Activated CD4-positive, CD25-positive, alpha-beta regulatory T cell treated with anti-CD3 and anti-CD28 coated beads, Interleukin-2, amount 50 U/mL, for 24 hours (primary cell): ENCODE results near the gene CCDC181.

Source experiments
- ATAC-seq, 2 donors: fragments of 150-1000 bp; cut with Tn5 transposase; one replicate each; pipeline ENCODE4 v1.10.0; 2021; ENCODE audit warnings: mild to moderate bottlenecking in 1 of 2, moderate library complexity in 1 of 2

The CCDC181 gene

GRCh38 chr1:169395955-169396354, 31.3 kb downstream of the CCDC181 start:
- no peak for ATAC-seq

- no peak for ATAC-seq
Observed at GRCh38 chr1:169392406-169392805, 34.9 kb downstream of the CCDC181 start.

GRCh38 chr1:169390303-169390702, 37.0 kb downstream of the CCDC181 start:
- peak; percentile 90 to 94 for ATAC-seq

- no peak for ATAC-seq
Observed at GRCh38 chr1:169387399-169387798, 39.9 kb downstream of the CCDC181 start.

GRCh38 chr1:169383449-169383848, 43.8 kb downstream of the CCDC181 start:
- no peak for ATAC-seq

GRCh38 chr1:169381162-169381561, 46.1 kb downstream of the CCDC181 start:
- ATAC-seq, result no peak

GRCh38 chr1:169371404-169371803, 55.9 kb downstream of the CCDC181 start:
- ATAC-seq, result no peak

- peak; percentile 1 to 3 for ATAC-seq
Observed at GRCh38 chr1:169368406-169368769, 58.9 kb downstream of the CCDC181 start.

- ATAC-seq, result peak; percentile 90 to 93
Observed at GRCh38 chr1:169367686-169368405, 59.4 kb downstream of the CCDC181 start, which contains the start of the genes BLZF1 and NME7. BLZF1 (plus strand) TSS chr1:169368195; CDS start chr1:169369523, 1,328 bp downstream. NME7 (minus strand) TSS chr1:169367797; CDS start chr1:169367710, 87 bp downstream.

- ATAC-seq, result no peak
Observed at GRCh38 chr1:169367096-169367685, 60.1 kb downstream of the CCDC181 start.

GRCh38 chr1:169364948-169365347, 62.3 kb downstream of the CCDC181 start:
- peak in 1 of 2 donors; percentile 4 for ATAC-seq

GRCh38 chr1:169363046-169363730, 64.1 kb downstream of the CCDC181 start:
- peak; percentile 40 to 49 for ATAC-seq

GRCh38 chr1:169361281-169361680, 66.0 kb downstream of the CCDC181 start:
- ATAC-seq, result no peak

GRCh38 chr1:169360415-169360814, 66.9 kb downstream of the CCDC181 start:
- ATAC-seq, result no peak

GRCh38 chr1:169348383-169349036, 78.8 kb downstream of the CCDC181 start:
- no peak for ATAC-seq

GRCh38 chr1:169347688-169348382, 79.4 kb downstream of the CCDC181 start:
- no peak for ATAC-seq

- no peak for ATAC-seq
Observed at GRCh38 chr1:169346036-169346589, 81.2 kb downstream of the CCDC181 start.

GRCh38 chr1:169345511-169345910, 81.8 kb downstream of the CCDC181 start:
- ATAC-seq, result no peak
